CD4-positive, alpha-beta T cell treated with Interleukin-2 at 100 ng/mL for 4 hours (primary cell): Measurements from ENCODE around the gene TDRD9.
"Not testable (repeated sequence)": the region's sequence is repeated elsewhere in the genome, so short reads cannot be mapped to it uniquely, and the experiment has no call there.

Experiments used
- DNase-seq: peaks from one replicate; pipeline ENCODE4 v3.0.0-alpha.2; 2020; ENCODE audit warnings: low spot score

Gene TDRD9

GRCh38 chr14:103980623-103981238 lies 52.5 kb downstream of the TDRD9 start:
- DNase-seq = not testable (repeated sequence)

GRCh38 chr14:103984196-103984595 lies 55.9 kb downstream of the TDRD9 start:
- no peak for DNase-seq

GRCh38 chr14:103989034-103989433 lies 60.8 kb downstream of the TDRD9 start:
- DNase-seq = no peak

- DNase-seq = no peak
These were observed 61.7 kb downstream of the TDRD9 start for GRCh38 chr14:103989964-103990363.

GRCh38 chr14:103994535-103995184 lies 66.4 kb downstream of the TDRD9 start:
- no peak for DNase-seq

- no peak for DNase-seq
These were observed 67.6 kb downstream of the TDRD9 start for GRCh38 chr14:103995876-103996275.

- no peak for DNase-seq
These were observed 69.1 kb downstream of the TDRD9 start for GRCh38 chr14:103997391-103997790.

GRCh38 chr14:103998027-103998426 lies 69.8 kb downstream of the TDRD9 start:
- no peak for DNase-seq

- DNase-seq = no peak
These were observed 71.7 kb downstream of the TDRD9 start for GRCh38 chr14:103999795-104000440.

GRCh38 chr14:104001003-104001402 lies 72.7 kb downstream of the TDRD9 start:
- DNase-seq = no peak

GRCh38 chr14:104003616-104004015 lies 75.4 kb downstream of the TDRD9 start:
- no peak for DNase-seq

- DNase-seq = no peak
These were observed 76.6 kb downstream of the TDRD9 start for GRCh38 chr14:104004849-104005248.

GRCh38 chr14:104005489-104005888 lies 77.2 kb downstream of the TDRD9 start:
- no peak for DNase-seq

GRCh38 chr14:104007121-104007520 lies 78.9 kb downstream of the TDRD9 start:
- no peak for DNase-seq

- DNase-seq = no peak
These were observed 81.0 kb downstream of the TDRD9 start for GRCh38 chr14:104009297-104009696.

- no peak for DNase-seq
These were observed 83.7 kb downstream of the TDRD9 start for GRCh38 chr14:104011824-104012517.

- DNase-seq = no peak
These were observed 86.5 kb downstream of the TDRD9 start for GRCh38 chr14:104014764-104015163.

- no peak for DNase-seq
These were observed 88.8 kb downstream of the TDRD9 start for GRCh38 chr14:104016873-104017650.

- no peak for DNase-seq
These were observed 90.8 kb downstream of the TDRD9 start for GRCh38 chr14:104019029-104019428.

- no peak for DNase-seq
These were observed 91.5 kb downstream of the TDRD9 start for GRCh38 chr14:104019806-104020205.

GRCh38 chr14:104020471-104020870 lies 92.2 kb downstream of the TDRD9 start:
- DNase-seq = no peak
